ENCODE measurements around the gene IL7R.

IL7R gene, protein sequence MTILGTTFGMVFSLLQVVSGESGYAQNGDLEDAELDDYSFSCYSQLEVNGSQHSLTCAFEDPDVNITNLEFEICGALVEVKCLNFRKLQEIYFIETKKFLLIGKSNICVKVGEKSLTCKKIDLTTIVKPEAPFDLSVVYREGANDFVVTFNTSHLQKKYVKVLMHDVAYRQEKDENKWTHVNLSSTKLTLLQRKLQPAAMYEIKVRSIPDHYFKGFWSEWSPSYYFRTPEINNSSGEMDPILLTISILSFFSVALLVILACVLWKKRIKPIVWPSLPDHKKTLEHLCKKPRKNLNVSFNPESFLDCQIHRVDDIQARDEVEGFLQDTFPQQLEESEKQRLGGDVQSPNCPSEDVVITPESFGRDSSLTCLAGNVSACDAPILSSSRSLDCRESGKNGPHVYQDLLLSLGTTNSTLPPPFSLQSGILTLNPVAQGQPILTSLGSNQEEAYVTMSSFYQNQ

GRCh38 chr5:35856765-35857351 is at the start of gene IL7R:
TSS of gene IL7R (plus strand) at chr5:35856891. CDS start at chr5:35856978, 87 bp downstream.
- DNase-seq (ENCODE audit: low spot score), result peak; percentile 31

DNA sequence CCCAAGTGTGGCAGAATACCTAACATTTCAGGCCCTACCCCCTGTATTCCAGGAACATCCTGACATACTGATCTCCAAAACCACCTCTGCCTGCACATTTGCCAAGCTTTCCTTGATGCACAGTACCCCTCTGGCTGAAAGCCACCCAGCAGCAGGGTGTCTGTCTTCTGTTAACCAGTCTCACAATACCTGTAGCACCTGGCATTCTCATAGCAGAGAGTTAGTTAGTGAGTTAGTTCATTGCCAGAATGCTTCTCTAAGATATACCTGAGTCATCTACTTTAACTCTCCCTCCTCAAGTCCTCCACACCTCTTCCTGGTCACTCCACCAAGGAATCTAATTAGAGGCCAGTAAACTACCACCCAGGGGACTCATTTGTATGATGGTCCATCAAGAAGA is 46.1 kb upstream of the IL7R start:
- no peak for DNase-seq (ENCODE audit: low spot score)

GRCh38 chr5:35811108-35811741 is 45.5 kb upstream of the IL7R start:
- DNase-seq (ENCODE audit: low spot score), result no peak

DNA sequence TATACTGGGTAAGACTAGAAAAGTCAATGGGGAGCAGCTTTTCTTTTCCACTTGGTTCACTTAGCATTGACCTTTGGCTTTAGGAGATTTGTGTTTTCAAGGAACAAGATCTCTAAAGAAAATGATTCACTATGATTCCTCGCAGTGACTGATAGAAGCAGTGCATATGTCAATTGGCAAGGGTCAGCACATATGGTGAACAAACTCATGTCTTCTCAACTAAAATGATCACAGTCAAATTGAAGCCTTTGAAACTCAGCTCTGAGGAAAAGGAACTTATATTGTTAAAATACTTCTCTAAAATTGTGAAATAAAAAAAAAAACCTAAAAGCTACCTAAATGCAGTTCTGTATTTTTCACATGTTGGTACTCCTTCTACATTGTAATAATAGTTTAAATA is 43.2 kb upstream of the IL7R start:
- DNase-seq (ENCODE audit: low spot score), result no peak

DNA sequence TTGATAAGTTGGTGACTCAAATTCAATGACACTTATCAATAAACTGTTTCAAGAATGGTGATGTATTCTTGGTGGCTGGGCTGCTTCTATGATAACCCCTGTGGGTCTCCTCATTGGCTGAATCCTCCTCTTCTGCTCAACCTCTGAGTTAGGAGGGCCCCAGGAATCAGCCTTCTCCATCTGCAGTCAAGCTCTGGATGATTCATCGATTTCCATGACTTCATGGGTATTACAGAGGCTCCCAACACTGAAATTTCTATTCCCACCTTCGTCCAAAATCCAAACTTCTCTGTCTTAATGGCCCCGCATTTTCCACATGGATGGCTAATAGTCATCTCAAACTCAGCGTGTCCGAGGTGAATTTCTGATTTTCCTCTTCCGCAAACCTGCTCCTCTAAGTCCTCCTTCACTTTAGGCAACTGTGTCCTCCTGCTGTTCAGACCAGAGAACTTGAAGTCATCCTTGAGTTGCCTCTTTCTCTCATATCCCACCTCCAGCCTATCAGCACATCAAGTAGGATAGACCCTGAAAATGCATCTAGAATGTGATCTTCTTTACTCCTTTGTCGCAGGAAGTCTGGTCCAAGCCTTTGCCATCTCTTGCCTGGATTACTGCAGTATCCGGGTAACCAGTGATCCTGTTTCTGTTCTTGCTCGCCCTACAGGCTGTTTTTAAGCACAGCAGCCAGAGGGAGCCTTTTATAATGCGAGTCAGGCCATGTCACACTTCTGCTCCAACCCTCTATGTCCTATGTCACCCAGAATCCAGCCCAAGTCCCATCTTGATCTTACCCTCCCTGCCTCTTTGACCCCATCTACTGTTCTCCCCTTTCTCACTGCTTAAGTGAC is 41.4 kb upstream of the IL7R start:
- peak; percentile 28 for DNase-seq (ENCODE audit: low spot score)

DNA sequence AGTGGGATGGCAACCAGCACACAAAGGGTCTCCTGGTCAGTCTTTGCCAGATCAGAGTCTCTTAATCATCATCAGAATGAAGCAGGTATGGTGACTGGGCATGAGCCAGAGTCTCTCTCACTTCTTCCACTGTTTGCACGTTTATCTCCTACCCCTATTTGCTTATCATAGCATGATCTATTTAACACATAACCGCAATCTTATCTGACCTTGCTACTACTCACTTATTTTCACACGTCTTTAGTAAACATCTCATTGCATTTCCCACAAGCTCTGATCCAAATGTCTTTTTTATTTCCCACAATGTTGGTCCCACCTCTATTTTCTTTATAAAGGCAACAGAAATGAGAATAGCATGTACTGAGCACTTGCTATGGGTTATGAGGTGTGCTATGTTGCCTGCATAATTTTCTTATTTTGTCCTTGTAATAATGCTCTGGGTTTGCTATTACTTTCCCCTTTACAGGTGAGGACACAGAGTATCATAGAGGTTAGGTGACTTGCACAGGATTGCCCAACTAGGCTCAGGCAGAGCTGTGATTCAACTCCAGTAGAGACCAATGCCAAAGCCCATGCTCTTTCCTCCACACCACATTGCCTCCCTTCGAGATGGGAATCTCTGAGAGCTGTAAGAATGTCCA is 39.7 kb upstream of the IL7R start:
- no peak for DNase-seq (ENCODE audit: low spot score)

DNA sequence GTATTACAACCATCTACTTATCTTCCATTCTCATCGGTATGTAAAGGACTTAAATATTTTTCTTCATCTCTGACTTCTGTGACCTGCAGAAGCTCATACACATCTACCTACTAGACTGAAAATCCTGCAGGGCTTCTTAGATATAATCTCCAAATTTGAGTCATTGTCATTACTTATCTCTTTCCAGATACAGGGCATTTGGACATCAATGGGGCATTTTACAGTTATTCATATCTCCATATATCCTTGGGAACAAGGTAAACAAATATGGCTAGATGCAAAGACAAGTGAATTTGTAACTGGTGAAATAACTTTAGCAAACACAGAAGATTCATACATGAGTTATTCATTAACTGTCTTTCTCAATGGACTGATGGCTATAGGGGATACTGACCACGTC is 37.7 kb upstream of the IL7R start:
- DNase-seq (ENCODE audit: low spot score), result no peak

DNA sequence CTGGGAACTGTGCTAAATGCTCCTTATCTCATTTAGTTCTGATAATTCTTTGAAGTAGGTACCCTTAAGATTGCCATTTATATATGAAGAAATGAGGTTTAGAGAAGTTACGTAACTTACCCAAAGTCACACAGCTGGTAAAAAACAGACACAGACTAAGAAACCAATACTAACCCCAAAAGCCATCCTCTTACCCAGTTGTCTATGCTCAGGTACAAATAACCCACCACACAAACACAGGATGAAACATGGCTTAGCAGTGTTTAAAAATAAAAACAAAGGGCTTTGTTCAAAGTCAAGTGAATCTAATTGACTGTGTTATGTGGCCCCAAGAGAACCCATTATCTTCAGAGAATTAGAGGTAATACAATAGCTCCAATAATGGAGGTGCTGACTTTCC is 37.0 kb upstream of the IL7R start:
- no peak for DNase-seq (ENCODE audit: low spot score)

GRCh38 chr5:35820735-35821134 is 36.0 kb upstream of the IL7R start:
- no peak for DNase-seq (ENCODE audit: low spot score)

- DNase-seq (ENCODE audit: low spot score), result no peak
These were observed 35.2 kb upstream of the IL7R start for GRCh38 chr5:35821513-35821912.

DNA sequence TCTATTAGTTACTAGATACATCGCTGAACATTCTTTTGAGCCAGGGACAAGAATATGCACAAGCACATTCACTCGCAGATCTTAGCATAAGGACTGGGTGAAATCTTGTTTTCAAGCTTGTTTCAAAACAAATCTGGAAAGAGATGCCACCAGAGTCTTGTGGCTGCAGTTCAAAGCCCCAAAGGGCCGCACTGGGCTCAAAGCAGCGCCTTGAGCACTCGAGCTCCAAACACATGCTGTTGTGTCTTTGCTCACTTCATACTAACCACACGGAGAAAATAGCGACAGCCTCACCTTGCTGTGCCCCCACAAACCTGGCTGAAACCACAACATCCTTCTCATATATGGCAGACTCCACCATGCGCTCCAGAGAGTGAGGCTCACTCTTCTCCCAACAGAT is 34.2 kb upstream of the IL7R start:
- no peak for DNase-seq (ENCODE audit: low spot score)

GRCh38 chr5:35823347-35824098 is 33.2 kb upstream of the IL7R start:
- DNase-seq (ENCODE audit: low spot score), result no peak

GRCh38 chr5:35826056-35826455 is 30.6 kb upstream of the IL7R start:
- no peak for DNase-seq (ENCODE audit: low spot score)

- no peak for DNase-seq (ENCODE audit: low spot score)
These were observed 30.1 kb upstream of the IL7R start for GRCh38 chr5:35826554-35826953.

GRCh38 chr5:35828082-35828598 is 28.6 kb upstream of the IL7R start:
- DNase-seq (ENCODE audit: low spot score), result no peak

DNA sequence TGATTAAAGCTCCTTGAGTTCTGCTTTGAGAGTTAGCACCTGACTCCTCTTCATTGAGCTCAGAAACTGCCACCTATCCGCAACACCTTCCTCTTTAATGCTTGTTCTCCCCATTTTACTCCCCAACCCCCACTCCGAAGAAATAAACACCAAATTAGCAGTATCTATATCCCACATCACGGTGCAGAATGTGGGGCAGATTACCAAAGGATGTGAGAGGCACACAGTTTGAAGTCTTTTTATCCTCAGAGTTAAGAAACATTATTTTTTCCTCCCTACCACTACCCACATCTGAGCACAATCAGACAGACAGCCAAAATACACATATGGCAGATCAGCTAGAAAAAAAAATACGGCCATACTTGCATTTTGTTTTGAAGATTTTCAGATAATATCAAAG is 26.1 kb upstream of the IL7R start:
- DNase-seq (ENCODE audit: low spot score), result no peak

DNA sequence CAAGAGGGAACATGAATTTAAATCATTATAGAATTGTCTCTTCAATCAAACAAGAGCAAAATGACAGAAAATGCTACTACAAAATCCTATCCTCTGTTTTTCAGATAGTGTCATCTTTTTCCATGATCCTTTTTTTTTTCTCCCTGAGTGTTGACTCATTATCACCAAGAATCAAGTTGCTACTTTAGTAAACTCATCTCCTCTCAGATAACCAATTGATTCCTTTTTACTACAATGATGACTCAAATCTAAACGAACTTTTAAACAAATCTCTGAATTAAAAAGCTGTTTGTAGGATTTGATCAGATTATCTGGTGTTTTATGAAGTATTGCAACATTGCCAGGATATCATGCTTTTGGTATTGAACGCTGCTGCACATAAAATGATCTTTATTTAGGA is 23.9 kb upstream of the IL7R start:
- DNase-seq (ENCODE audit: low spot score), result no peak

DNA sequence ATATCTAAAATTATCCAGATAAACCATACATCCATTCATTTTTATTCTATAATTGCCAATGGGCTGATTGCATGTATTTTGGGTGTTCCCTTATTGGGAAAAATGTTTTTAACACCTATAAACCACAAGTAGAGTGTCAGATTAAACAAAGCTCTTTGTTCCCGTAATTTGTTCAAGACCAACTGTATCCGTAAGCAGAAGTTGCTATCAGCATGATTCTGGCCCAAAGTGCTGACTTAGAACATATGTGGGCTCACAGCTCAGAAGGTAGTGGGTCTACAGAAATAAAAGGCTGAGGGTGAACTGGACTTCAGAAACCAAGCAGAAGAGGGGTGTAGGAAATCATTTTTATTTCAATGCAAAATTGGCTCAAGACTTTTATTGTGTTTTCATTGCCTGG is 23.5 kb upstream of the IL7R start:
- DNase-seq (ENCODE audit: low spot score), result no peak

DNA sequence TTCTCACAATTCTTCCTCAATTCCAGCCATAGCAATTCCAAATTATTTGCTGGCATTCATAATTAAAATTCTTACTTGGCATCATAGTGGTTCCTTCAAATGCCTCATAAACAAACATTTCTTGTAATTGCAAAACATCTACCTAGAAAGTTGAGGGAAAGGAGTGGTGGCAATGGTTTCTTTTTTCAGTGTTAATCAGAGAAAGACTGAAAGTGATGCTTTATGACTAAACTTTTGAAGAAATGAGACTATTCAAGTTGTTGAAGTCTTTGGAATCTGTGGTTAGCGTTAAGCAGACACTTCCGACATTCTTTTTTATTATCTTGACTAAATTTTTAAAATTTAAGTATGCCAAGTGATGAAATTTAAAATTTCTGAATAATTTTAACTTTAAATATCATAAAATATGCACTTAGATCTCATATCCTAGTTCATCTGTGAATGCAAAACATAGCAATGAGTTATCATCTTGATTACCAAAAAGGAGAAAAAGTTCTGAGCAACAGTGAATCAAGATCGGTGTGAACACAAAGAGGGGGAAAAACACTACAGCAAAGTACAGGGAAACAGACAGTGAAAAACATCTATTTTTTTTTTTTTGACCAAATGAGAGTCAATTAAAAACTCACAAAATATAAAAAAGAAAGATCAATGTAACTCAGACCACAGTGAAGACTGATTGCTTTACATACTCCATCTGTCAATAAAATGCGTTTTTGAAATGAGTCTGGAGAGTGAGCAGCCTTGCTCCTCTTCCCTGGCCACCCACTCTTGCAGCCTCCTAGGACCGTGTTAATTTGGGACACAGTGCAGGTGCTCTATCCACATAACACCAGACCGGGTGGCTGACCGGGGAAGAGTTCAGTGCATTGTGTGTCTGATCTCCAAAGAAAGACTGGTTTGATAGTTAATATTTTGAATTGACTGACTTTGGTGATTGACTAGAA is 20.6 kb upstream of the IL7R start:
- no peak for DNase-seq (ENCODE audit: low spot score)
